DND-41 (cell line): ENCODE data around the gene FAM107B.

Experiments used
- ATAC-seq: fragments of 200-7000 bp; cut with Tn5 transposase; 3 replicates; pipeline ENCODE4 v1.9.1; 2021; ENCODE audit warnings: low read depth; ENCODE audit not compliant: insufficient read depth
- DNase-seq: peaks from one replicate; pipeline ENCODE4 v3.0.0-alpha.2; 2020
- H2AFZ ChIP-seq: 2 replicates; pipeline ENCODE4 v1.6.0; 2012; ENCODE audit warnings: low read depth, low read length
- H3K27ac ChIP-seq: 2 replicates; pipeline ENCODE4 v1.5.1; 2012; ENCODE audit warnings: low read length, inconsistent platforms
- H3K27me3 ChIP-seq: fragments of 200-600 bp; sonication (generic); 2 replicates; pipeline ENCODE4 v1.6.0; 2012; ENCODE audit warnings: low read length, mild to moderate bottlenecking, inconsistent platforms; ENCODE audit not compliant: insufficient read depth, poor library complexity
- H3K36me3 ChIP-seq: 2 replicates; pipeline ENCODE4 v1.5.1; 2012; ENCODE audit warnings: low read length, inconsistent platforms; ENCODE audit not compliant: insufficient read depth
- H3K4me1 ChIP-seq: 2 replicates; pipeline ENCODE4 v1.5.1; 2012; ENCODE audit warnings: mild to moderate bottlenecking, low read length; ENCODE audit not compliant: insufficient read depth
- H3K4me2 ChIP-seq: 2 replicates; pipeline ENCODE4 v1.6.0; 2012; ENCODE audit warnings: mild to moderate bottlenecking, moderate library complexity, low read length, inconsistent platforms; ENCODE audit not compliant: insufficient read depth
- H3K4me3 ChIP-seq, 2 experiments: fragments of 200-600 bp in 1 of 2; shearing (Covaris generic) in 1 of 2; 2 replicates each; pipeline ENCODE4 v1.5.1; 2012 to 2016; ENCODE audit warnings: inconsistent platforms in 2 of 2, low read length in 2 of 2, mild to moderate bottlenecking in 2 of 2, low read depth in 1 of 2, moderate library complexity in 1 of 2
- H3K79me2 ChIP-seq: 2 replicates; pipeline ENCODE4 v1.6.0; 2012; ENCODE audit warnings: low read length, inconsistent platforms; ENCODE audit not compliant: insufficient read depth
- H3K9ac ChIP-seq: 2 replicates; pipeline ENCODE4 v1.6.0; 2012; ENCODE audit warnings: low read depth, mild to moderate bottlenecking, inconsistent platforms, low read length, moderate library complexity
- H3K9me3 ChIP-seq: 2 replicates; pipeline ENCODE4 v1.5.1; 2012; ENCODE audit warnings: low read length, moderate library complexity, mild to moderate bottlenecking, inconsistent platforms; ENCODE audit not compliant: insufficient read depth, severe bottlenecking
- H4K20me1 ChIP-seq: 2 replicates; pipeline ENCODE4 v1.6.0; 2012; ENCODE audit warnings: low read length; ENCODE audit not compliant: insufficient read depth
- EZH2 ChIP-seq: IDR thresholded peaks from 3 replicates; pipeline ENCODE4 v1.6.1; 2012; ENCODE audit warnings: borderline replicate concordance, low read depth, mild to moderate bottlenecking, moderate library complexity, low read length, inconsistent platforms; ENCODE audit not compliant: severe bottlenecking
- TF ChIP-seq, protein P1 (sequence below): IDR thresholded peaks from 2 replicates; pipeline ENCODE4 v1.5.1; 2012; ENCODE audit warnings: borderline replicate concordance, low read length, moderate library complexity, mild to moderate bottlenecking; ENCODE audit not compliant: poor library complexity, severe bottlenecking; ENCODE audit errors: extremely low read depth

FAM107B gene

DNA sequence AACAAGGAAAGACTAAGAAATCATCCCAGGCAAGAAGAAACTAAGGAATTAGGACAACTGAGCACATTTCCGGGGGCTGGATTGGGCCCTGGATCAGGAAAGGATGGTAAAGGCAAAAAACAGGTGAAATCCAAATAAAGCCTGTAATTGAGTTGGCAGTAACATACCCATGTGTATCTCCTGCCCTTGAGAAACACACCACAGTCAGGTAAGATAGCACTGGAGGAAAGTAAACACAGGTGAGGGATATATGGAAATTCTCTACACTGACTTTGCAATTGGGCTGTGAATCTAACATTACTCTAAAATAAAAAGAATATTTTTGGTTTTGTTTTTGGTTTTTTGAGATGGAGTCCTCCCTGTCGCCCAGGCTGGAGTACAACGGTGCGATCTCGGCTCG lies 303.8 kb downstream of the FAM107B start:
- Histone ChIP-seq H3K9ac (no peak overlapping the region), H3K79me2 (no peaks in the 10 kb centered on the region), H3K9me3 (no peaks in the 10 kb centered on the region), H3K27me3 (no peaks in the 10 kb centered on the region), H3K27ac (no peak overlapping the region), H2AFZ (no peak overlapping the region), H3K4me1 (no peaks in the 10 kb centered on the region), H4K20me1 (no peaks in the 10 kb centered on the region), H3K4me2 (no peak overlapping the region), H3K36me3 (no peaks in the 10 kb centered on the region), H3K4me3 (no peak overlapping the region)
- no peak for ATAC-seq
- DNase-seq, result no peak
- no peak for TF ChIP-seq EZH2
- TF ChIP-seq, protein P1, sequence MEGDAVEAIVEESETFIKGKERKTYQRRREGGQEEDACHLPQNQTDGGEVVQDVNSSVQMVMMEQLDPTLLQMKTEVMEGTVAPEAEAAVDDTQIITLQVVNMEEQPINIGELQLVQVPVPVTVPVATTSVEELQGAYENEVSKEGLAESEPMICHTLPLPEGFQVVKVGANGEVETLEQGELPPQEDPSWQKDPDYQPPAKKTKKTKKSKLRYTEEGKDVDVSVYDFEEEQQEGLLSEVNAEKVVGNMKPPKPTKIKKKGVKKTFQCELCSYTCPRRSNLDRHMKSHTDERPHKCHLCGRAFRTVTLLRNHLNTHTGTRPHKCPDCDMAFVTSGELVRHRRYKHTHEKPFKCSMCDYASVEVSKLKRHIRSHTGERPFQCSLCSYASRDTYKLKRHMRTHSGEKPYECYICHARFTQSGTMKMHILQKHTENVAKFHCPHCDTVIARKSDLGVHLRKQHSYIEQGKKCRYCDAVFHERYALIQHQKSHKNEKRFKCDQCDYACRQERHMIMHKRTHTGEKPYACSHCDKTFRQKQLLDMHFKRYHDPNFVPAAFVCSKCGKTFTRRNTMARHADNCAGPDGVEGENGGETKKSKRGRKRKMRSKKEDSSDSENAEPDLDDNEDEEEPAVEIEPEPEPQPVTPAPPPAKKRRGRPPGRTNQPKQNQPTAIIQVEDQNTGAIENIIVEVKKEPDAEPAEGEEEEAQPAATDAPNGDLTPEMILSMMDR, result no peak

DNA sequence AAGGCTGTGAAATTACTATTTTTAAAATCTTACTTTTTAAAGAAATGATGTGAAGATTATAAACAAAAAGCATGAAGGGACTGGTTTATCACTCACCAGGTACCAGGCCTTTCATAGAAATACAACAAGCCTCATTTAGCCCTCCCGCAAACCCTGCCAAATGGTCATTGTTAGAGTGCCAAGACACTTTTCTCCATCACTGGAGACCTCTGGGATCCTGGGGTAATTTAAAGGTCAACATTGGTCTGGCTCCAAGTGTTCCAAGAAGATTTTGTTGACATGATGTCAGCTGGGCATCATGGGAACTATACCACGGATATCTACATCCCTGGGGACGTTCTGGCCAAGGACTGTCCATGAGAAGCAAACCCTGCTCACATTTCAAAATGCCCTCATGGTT lies 306.0 kb downstream of the FAM107B start:
- ATAC-seq (no peak), DNase-seq (no peak)
- H4K20me1 ChIP-seq, result no peaks in the 10 kb centered on the region
- H3K27me3 ChIP-seq, result no peaks in the 10 kb centered on the region
- no peaks in the 10 kb centered on the region for H3K4me1 ChIP-seq
- H2AFZ ChIP-seq, result no peak overlapping the region
- no peak overlapping the region for H3K27ac ChIP-seq
- no peak for TF ChIP-seq EZH2
- TF ChIP-seq, protein P1, result no peak
- no peak overlapping the region for H3K4me3 ChIP-seq
- H3K9me3 ChIP-seq, result no peaks in the 10 kb centered on the region
- no peaks in the 10 kb centered on the region for H3K79me2 ChIP-seq
- H3K4me2 ChIP-seq, result no peak overlapping the region
- H3K36me3 ChIP-seq, result no peaks in the 10 kb centered on the region
- H3K9ac ChIP-seq, result no peak overlapping the region
